ENCODE results near the gene TRAPPC3. TPM values are rescaled to one million over a fixed set of nuclear protein-coding genes. Genes with fewer than 3 reads are reported as not detected.

TRAPPC3 gene
- total RNA-seq, 1 experiment from 2014 or later: 64.6 TPM

GRCh38 chr1:36091141-36091540 is 58.1 kb downstream of the TRAPPC3 start:
- BruUV-seq (replicated peaks): no TSS peak
- intact Hi-C loops (cut with micrococcal nuclease): no loop called here
- Histone ChIP-seq H3K27ac (ENCODE audit: low read depth, low read length) (no peak overlapping the region), H3K9me3 (ENCODE audit: control insufficient read depth in 1 of 2, insufficient read depth in 1 of 2, low read depth in 1 of 2, low read length in 2 of 2) (no peaks in the 10 kb centered on the region), H3K36me3 (ENCODE audit: control insufficient read depth in 1 of 2, insufficient read depth in 2 of 2, low read length in 2 of 2) (peaks cover 26 to 29% of the 10 kb centered on the region in 2 experiments; a peak in 3 of 4 replicates), H3K27me3 (ENCODE audit: insufficient read depth, low read length) (no peaks in the 10 kb centered on the region), H3K4me2 (ENCODE audit: low read length) (no peak overlapping the region), H4K20me1 (ENCODE audit: insufficient read depth) (no peaks in the 10 kb centered on the region), H3K79me2 (ENCODE audit: insufficient read depth, low read length) (peaks cover 27% of the 10 kb centered on the region), H3K9ac (ENCODE audit: low read length) (no peak overlapping the region), H3K4me1 (ENCODE audit: control insufficient read depth in 1 of 2, insufficient read depth in 2 of 2, low read length in 2 of 2) (peaks cover 0 to 15% of the 10 kb centered on the region in 2 experiments; a peak in 2 of 4 replicates), H3K4me3 (replicated peaks in 1 of 2; ENCODE audit: low read depth in 1 of 2, low read length in 2 of 2) (no peak overlapping the region), H3K9me2 (ENCODE audit: insufficient read depth) (no peaks in the 10 kb centered on the region), H2AFZ (ENCODE audit: low read depth, low read length, poor library complexity, severe bottlenecking) (no peak overlapping the region)
- POLR2A ChIA-PET: no interaction called here
- RAD21 ChIA-PET (ENCODE audit: low non-redundant PET in 1 of 2, low total read pairs in 2 of 2, uncharacterized antibody in 2 of 2, unreplicated experiment in 2 of 2): no interaction called here
- CTCF ChIA-PET: no interaction called here
- TF ChIP-seq EGR1 (IDR thresholded peaks at IDR 0.05; ENCODE audit: low read depth) (no peak), POLR2AphosphoS5 (IDR thresholded peaks at IDR 0.05; ENCODE audit: low read depth, low read length) (no peak), SIN3A (IDR thresholded peaks at IDR 0.05; ENCODE audit: low read depth) (no peak), CBX3 (IDR thresholded peaks at IDR 0.05; ENCODE audit: low read depth) (no peak), RAD21 (IDR thresholded peaks at IDR 0.05; ENCODE audit: low read depth) (no peak), EZH2 (IDR thresholded peaks at IDR 0.05) (no peak), JUND (IDR thresholded peaks at IDR 0.05) (no peak), FOSL1 (IDR thresholded peaks at IDR 0.05; ENCODE audit: low read depth) (no peak), CEBPB (IDR thresholded peaks at IDR 0.05; ENCODE audit: low read depth) (no peak), ZFX (IDR thresholded peaks at IDR 0.05) (no peak), SP1 (IDR thresholded peaks at IDR 0.05; ENCODE audit: low read depth) (no peak), ATF3 (IDR thresholded peaks at IDR 0.05) (no peak), ELF1 (IDR thresholded peaks at IDR 0.05; ENCODE audit: borderline replicate concordance, low read depth) (no peak), YY1 (IDR thresholded peaks at IDR 0.05; ENCODE audit: extremely low read depth, insufficient replicate concordance, low read depth, low read length) (no peak), REST (IDR thresholded peaks at IDR 0.05; ENCODE audit: low read depth) (no peak), POLR2A (IDR thresholded peaks at IDR 0.05; ENCODE audit: borderline replicate concordance, extremely low read depth, insufficient read depth, insufficient read length) (no peak), ZBTB33 (IDR thresholded peaks at IDR 0.05; ENCODE audit: extremely low read depth, insufficient replicate concordance, low read length) (no peak), ZNF274 (IDR thresholded peaks at IDR 0.05; ENCODE audit: low read depth, low read length) (no peak), MAX (IDR thresholded peaks at IDR 0.05) (no peak)
- DNase-seq (ENCODE audit: low read depth, low spot score) (no peak), ATAC-seq (no peak)
